ENCODE measurements around the gene CHRND.

Gene CHRND

GRCh38 chr2:232576995-232577394, 51.0 kb downstream of the CHRND start:
- DNase-seq, result no peak

- DNase-seq, result no peak
These were observed 51.9 kb downstream of the CHRND start for GRCh38 chr2:232577841-232578240.

- DNase-seq, result no peak
These were observed 52.7 kb downstream of the CHRND start for GRCh38 chr2:232578626-232579025.

- no peak for DNase-seq
These were observed 54.7 kb downstream of the CHRND start for GRCh38 chr2:232580648-232580981.

- DNase-seq, result no peak
These were observed 55.8 kb downstream of the CHRND start for GRCh38 chr2:232581725-232582124.

- DNase-seq, result no peak
These were observed 58.3 kb downstream of the CHRND start for GRCh38 chr2:232584238-232584637.

All from SIG-M5 (cell line).